ENCODE measurements around the gene MYCN.

The MYCN gene

DNA sequence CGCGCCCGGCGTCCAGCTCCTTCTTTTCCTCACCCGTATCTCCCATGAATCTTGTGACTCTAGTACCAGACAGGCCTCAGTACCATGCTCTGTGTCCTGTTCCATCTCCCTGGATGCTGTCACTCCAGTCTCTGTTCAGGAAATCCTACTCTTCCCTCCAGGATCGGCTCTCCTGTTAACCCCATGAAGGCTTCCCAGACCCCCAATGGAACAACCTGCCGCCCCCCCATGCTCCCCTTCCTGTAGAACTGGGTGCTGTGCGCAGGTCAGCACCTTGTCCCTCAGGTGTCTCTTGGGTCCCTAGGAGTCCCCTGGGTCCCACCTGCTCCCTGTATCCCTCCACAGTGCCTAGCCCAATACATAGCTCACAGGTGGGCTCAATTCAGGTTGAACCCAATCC, 41.3 kb downstream of the MYCN start:
- no peak for DNase-seq

DNA sequence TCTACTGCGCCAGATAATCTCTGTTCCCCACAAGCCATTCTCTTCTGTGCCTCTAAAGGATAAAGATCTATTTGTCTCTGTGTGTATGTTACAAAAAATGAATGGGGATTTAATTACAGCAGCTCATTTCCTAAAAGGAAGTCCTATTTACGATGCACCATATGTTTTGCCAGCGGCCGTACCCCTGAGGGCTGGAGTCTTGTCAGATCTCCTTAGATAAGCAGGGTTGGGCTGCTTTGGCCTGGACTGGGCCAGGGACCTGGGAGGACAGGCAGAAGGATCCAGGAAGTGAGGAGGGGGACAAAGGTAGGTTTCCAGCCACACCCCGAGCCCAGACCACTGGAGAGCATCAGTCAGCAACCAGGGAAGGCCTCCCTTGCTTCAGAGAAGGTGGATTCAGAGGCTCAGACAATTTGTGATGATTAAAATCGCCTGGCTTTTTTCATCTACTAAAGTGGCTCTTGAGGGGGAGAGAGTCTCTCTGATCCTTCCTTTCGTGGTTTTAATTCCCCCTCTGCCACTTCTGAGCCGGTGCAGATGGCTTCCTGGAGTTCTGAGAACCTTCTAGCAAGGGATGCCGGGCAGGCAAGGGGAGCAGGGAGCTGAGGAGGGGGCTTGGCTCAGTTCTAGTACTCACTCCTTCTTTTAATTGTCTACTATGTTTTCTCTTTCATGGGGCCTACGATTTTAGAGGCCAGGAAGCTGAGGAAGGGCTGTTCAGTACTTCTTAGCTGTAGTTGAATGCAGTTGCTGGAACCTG, 42.1 kb downstream of the MYCN start:
- DNase-seq, result no peak

DNA sequence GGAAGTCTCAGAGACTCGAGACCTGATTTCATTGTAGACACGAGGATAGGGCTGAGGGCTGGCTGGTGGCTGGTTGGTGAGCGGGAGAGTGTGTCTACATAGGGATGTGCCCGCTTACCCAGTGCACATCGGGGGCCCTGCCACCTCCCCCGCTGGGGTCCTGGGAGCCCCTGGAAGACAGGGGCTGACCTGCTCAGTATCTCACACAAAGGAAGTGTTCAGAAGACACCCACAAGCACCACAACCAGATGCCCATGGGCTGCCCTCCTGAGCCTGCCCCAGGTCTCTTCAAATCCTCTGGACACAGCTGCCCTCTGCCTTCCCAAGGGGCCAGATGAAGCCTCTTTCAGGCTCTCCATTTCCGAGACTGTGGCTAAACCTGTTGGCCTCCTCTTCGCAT, 43.1 kb downstream of the MYCN start:
- DNase-seq, result no peak

DNA sequence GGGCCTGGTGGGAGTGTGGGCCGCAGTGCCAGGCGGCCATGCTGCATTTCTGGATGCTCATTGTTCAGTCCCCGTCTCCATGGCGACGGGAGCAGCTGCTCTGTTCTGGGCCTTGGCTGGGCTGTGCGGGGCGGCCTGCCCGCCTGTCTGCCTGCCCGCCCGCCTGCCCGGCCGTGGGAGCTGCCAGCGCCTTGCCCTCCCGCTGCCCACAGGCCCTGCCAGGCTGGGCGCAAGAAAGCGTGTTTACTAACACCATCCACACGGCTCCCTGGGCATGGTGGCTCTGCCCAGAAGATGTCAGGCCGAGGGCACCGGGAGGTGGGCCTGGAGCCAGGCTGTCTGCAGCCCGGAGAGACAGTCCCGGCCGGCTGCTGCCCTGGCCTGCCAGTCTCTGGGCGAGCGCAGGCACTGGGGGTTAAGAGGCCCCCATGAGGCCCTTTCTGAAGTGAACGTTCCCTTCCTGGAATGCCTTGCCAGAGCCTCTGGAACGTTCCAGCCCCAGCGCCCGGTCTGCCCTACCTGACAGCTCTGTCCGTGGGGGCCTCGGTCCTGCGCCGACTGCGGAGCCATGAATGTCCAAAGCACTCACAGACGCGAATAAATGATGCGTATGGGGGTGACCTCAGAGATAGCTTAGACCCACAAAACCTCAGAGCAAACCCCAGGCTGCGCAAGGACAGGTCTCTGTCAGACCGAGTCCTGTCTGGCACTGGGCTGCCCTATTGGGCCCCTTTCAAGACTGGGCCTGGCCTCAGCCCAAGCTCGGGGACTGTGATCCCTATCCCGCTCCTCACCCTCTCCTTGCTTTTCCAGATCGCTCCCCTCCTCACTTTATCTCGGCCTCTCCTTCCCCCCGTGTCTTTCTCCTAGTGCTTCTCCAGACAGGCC, 44.3 kb downstream of the MYCN start:
- no peak for DNase-seq

DNA sequence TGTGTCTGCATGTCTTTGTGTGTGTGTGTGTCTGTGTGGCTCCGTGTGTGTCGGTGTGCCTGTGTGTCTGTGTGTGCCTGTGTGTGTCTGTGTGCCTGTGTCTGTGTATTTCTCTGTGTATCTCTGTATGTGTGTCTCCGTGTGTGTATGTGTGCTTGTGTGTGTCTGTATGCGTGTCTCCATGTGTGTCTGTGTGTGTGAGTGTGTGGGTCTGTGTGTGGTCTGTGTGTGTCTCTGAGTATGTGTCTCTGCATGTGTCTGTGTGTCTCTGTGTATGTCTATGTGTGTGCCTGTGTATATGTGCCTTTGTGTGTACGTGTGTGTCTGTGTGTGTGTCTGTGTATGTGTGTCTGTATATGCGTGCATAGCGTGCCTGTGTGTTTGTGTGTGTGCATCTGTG, 45.2 kb downstream of the MYCN start:
- no peak for DNase-seq

DNA sequence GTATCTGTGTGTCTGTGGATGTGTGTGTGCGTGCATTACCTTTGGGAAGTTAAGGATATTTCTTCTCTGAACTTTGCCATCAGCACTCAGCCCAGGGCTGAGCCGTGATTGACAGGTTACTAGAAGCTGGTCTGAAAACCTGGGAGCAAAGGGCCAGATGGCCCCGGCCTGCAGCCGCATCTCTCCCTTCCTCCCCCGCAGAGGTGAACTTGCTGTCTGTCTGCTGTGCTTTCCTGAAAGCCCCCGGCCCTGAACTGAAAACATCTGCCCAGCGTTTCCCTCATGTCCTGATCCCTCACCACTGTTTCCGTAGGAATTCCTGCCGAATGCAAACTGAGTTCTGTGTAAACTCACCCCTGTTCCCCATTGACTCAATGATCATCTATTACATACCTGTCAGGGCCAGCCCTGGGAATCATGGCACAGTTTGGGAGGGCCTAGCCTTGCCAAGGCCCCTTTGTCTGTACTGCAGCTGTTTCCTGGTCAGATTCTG, 45.8 kb downstream of the MYCN start:
- DNase-seq, result no peak

DNA sequence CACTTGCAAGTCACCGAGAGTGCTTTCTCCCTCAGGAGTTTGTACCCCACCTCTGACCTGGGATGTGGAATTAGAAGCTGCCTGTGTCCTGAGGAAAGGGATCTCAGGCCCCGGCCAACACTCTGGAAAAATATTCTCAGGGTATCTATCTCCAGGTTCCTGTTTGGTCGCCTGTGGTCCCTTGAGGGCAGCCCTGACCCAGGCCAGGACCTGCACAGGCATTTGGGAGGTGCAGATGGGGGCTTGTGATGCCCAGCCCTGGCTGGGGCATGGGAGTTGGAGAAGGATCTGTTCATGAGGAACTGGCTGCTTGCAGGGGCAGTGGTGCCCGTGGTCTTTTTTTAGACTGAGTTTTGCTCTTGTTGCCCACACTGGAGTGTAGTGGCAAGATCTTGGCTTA, 46.3 kb downstream of the MYCN start:
- no peak for DNase-seq

DNA sequence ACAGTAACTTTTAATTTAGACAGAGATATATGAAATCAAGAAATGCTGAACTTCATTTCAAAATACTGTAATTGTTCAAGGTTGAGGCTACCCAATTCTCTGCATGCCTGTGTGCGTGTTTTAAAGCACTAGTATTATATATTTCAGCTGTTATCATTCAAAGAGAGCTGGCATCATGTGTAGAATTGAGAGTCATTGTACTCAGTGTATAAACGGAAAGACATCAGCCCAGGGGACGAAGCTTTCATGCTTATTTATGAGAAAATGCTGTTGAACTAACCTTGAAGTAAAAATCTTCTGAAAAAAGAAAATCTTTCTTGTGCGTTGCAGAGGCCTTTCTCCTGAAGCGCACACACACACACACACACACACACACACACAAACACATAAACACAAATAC, 48.4 kb downstream of the MYCN start:
- no peak for DNase-seq

DNA sequence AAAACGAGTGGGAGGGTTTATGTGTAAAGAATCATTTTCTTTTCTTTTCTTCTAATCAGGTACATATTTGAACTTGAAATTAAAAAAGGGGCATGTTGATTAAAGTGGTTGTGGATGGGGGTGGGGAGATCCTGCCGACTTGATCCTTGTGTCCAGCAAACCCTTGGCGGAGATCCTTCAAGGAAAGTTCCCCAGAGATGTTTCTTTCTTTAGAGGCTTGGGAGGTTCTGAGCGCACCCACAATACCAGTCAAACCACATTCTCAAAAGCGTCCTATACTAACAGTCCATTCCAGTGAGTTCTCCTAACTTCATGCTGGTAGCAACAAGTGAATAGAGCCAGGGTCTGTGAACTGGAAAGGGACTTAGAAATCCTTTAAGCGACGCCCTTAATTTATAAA, 49.2 kb downstream of the MYCN start:
- DNase-seq, result no peak

DNA sequence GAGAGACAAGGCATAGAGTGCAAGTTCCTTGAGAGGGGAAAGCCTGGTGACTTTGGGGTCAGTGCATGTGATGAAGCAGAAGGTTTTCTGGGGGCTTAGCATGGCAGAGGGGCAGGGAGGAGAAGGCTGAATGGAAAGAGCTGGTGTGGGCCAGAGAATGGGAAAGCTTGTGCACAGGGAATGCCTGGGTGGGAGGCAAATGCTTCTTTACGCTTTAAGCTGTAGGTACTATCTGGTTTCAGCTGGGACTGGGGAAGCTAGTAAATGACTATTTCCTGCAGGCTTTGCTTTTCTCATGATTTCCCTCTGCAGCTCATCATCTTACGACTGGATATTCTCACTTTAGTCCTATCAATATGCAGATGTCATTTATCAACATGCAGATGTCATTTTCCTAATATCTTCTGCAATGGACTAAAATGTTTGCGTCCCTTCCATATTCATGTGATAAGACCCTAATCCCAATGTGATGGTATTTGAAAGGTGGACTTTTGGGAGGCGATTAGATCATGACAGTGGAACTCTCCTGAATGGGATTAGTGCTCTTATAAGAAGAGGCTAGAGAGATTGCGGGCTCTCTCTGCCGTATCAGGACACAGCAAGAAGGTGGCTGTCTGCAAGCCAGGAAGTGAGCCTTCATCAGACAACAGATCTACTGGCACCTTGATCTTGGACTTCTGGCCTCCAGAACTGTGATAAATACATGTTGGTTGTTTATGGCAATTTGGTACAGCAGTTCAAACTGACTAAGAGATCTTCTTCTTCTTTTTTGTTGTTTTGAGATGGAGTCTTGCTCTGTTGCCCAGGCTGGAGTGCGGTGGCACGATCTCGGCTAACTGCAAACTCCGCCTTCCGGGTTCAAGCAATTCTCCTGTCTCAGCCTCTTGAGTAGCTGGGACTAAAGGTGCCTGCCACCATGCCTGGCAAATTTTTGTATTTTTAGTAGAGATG, 50.1 kb downstream of the MYCN start:
- no peak for DNase-seq

DNA sequence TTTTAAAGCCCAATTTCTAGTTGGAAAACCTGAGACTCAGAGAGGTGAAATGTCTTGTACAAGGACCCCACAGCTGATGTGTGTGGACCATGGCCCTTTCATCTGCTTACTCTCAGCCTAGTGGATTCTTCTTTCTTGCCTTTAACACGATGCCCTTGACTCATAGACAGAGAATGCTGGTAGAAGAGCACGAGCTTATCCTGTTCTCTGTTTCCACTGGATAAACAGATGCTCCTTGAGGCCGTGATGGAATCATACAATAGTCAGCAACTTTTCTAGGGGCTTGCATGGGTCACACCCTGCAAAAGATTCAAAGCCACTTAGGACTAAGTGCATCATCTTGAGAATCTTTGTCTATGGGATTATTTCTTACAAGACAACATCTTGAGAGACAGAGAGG, 50.9 kb downstream of the MYCN start:
- no peak for DNase-seq

DNA sequence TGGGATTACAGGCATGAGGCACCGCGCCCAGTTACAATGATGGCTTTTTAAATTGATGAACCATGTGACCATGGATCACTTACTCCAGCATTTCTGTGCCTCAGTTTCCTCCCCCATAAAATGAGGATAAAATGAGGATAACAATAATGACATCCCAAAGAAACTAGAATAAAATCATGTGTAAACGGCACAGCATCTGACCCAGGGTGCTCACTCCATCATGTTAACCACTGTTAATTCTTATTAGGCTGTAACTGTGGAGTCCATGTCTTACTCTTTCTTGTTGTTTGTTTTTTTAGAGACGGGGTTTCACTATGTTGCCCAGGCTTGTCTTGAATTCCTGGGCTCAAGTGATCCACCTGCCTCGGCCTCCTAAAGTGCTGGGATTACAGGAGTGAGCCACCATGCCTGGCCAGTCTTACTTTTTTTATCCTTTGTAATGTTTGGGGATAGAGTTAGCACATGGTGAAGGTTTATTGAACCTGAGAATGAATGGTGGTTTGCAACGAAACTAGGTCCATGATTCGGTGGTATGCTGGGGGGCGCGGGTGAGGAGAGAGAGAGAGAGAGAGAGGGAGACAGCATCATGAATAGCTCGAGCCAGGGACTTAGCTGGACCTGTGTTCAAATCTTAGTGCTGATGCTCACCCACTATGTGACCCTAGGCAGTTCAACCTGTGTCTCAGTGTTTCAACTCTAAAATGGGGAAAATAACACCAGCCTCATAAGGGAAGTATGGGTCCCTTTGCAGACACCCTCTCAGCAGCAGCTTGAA, 52.3 kb downstream of the MYCN start:
- DNase-seq, result no peak

DNA sequence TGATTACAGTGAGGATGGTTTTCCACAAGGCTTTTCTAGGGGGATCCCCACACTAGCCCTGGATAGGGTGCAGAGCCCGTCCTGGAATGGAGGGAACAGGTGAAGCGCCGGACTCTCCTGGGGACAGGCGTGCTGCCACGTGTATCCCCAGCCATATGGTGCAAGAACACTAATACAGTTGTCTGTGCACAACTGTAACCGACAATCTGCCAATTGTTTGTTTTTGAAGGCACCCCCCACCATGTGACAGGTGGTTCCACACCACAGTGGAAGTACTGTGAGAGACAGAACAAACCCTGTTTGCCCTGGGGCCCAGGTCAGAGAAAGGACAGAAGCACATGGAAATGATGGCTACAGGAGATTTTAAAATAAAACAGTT, 52.9 kb downstream of the MYCN start:
- no peak for DNase-seq

DNA sequence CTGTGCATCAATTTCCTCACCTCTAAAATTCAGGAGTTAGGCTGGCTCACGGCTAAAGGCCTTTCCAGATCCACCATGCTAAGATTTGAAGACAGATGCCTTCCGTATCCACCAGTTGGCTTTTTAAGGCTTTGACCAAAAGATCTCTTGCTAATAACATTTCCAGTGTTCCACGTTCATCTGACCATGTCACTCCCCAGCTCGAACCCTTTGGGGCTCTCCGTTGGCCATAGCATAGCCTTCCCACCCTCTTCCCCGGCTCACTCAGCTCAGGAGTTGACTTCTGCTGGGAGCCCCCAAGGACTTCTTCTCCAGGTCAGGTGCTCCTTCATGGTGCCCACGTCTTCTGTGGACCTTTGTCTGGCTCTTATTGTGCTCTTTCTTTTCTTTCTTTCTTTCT, 53.3 kb downstream of the MYCN start:
- DNase-seq, result no peak

DNA sequence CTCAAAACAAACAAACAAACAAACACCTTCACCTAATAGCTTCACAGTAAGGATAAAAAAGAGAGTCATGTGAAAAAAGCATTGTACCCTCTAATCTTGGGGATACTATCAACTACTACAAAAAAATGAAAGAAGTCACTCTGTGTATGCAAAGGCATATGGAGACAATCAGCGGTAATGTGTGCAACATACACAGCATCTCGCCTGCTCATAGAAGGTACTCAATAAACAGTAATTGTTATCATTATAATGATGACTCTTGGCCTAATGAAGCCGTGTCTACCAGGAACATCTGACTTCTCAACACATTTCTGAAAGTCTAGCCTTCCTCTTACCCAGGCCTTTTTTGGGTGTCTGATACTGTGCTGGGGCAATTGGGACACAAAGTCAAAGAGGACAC, 55.3 kb downstream of the MYCN start:
- no peak for DNase-seq

All from SIG-M5 (cell line).